Neural progenitor cell (in vitro differentiated cells): ENCODE data around the gene DYNC1LI1. TPM values are rescaled to one million over a fixed set of nuclear protein-coding genes. Genes with fewer than 3 reads are reported as not detected.

Experiments used
- DNase-seq: peaks from one replicate; pipeline ENCODE4 v3.0.0-alpha.2; 2016; ENCODE audit warnings: low spot score
- H2AFZ ChIP-seq: fragments of 200-600 bp; sonication (generic); replicated peaks from 2 replicates; pipeline ENCODE4 v1.6.1; 2016; ENCODE audit warnings: antibody characterized with exemption
- H3F3A ChIP-seq: fragments of 200-600 bp; sonication (generic); 2 replicates; pipeline ENCODE4 v1.6.1; 2016; ENCODE audit warnings: antibody characterized with exemption, low read depth
- H3K27ac ChIP-seq: fragments of 200-600 bp; sonication (generic); 2 replicates; pipeline ENCODE4 v1.5.1; 2016; ENCODE audit warnings: mild to moderate bottlenecking
- H3K27me3 ChIP-seq: fragments of 200-600 bp; sonication (generic); 2 replicates; pipeline ENCODE4 v1.6.1; 2016; ENCODE audit warnings: mild to moderate bottlenecking, moderate library complexity
- H3K36me3 ChIP-seq: fragments of 200-600 bp; sonication (generic); 2 replicates; pipeline ENCODE4 v1.5.1; 2016
- H3K4me1 ChIP-seq: fragments of 200-600 bp; sonication (generic); 2 replicates; pipeline ENCODE4 v1.6.1; 2016; ENCODE audit warnings: mixed run types
- H3K4me2 ChIP-seq: fragments of 200-600 bp; sonication (generic); 2 replicates; pipeline ENCODE4 v1.6.1; 2016
- H3K4me3 ChIP-seq: fragments of 200-600 bp; sonication (generic); 2 replicates; pipeline ENCODE4 v1.5.1; 2016
- H3K79me2 ChIP-seq: fragments of 200-600 bp; sonication (generic); 2 replicates; pipeline ENCODE4 v1.6.1; 2016; ENCODE audit warnings: low read depth
- H3K9ac ChIP-seq: fragments of 200-600 bp; sonication (generic); 2 replicates; pipeline ENCODE4 v1.6.1; 2016
- H3K9me3 ChIP-seq: fragments of 200-600 bp; sonication (generic); 2 replicates; pipeline ENCODE4 v1.5.1; 2016; ENCODE audit warnings: low read depth
- H4K20me1 ChIP-seq: fragments of 200-600 bp; sonication (generic); 2 replicates; pipeline ENCODE4 v1.6.1; 2016; ENCODE audit warnings: low read depth
- H3K27ac Mint-ChIP-seq: 3 replicates; pipeline ENCODE4 v1.8.0; 2021; ENCODE audit warnings: mixed read lengths
- H3K27me3 Mint-ChIP-seq: 2 replicates; pipeline ENCODE4 v1.8.0; 2022; ENCODE audit warnings: low read depth, mild to moderate bottlenecking, inconsistent platforms, moderate library complexity, mixed read lengths; ENCODE audit not compliant: insufficient read depth
- H3K36me3 Mint-ChIP-seq: 3 replicates; pipeline ENCODE4 v1.8.0; 2021; ENCODE audit warnings: mixed read lengths
- H3K4me1 Mint-ChIP-seq: 3 replicates; pipeline ENCODE4 v1.8.0; 2021; ENCODE audit warnings: mixed read lengths
- H3K4me3 Mint-ChIP-seq: 3 replicates; pipeline ENCODE4 v1.8.0; 2021; ENCODE audit warnings: mild to moderate bottlenecking, moderate library complexity, mixed read lengths
- H3K9me3 Mint-ChIP-seq: 3 replicates; pipeline ENCODE4 v1.8.0; 2020; ENCODE audit warnings: mixed read lengths
- CTCF ChIP-seq: fragments of 200-600 bp; sonication (generic); IDR thresholded peaks from 2 replicates; pipeline ENCODE4 v1.5.1; 2017; ENCODE audit warnings: antibody characterized with exemption, mild to moderate bottlenecking
- EZH2 ChIP-seq: fragments of 200-600 bp; sonication (generic); IDR thresholded peaks from 2 replicates; pipeline ENCODE4 v1.6.1; 2017; ENCODE audit warnings: antibody characterized with exemption, mild to moderate bottlenecking, moderate library complexity
- EZH2phosphoT487 ChIP-seq: fragments of 200-600 bp; sonication (generic); IDR thresholded peaks from 2 replicates; pipeline ENCODE4 v1.6.1; 2017; ENCODE audit warnings: antibody characterized with exemption
- total RNA-seq: library from RNA; depleted of rRNA; stranded (reverse); fragments of >200 nt; gene quantifications from 2 replicates; pipeline ENCODE4 v1.2.3, GENCODE V29; 2015; ENCODE audit warnings: low replicate concordance

The DYNC1LI1 gene
- total RNA-seq, 1 donor from 2014 or later, result 103 TPM

DNA sequence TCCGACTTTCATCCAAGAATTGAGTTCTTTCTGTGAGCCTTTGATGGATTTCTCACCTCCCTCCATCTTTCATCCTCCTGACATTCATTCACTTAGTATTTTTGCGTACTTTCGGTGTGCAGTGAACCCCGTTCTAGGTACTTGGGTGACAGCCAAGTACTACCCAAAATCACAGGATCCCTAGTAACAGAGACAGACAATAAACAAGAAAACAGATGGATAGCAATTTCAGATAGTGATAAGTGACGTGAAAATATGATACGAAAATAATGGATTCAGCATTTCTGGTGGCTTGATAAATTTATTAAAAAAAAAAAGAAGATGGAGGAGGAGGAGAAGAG, 67.7 kb downstream of the DYNC1LI1 start:
- H3K4me3 ChIP-seq, result peak overlapping the region; percentile 97
- no peak overlapping the region for H3K9ac ChIP-seq
- H3F3A ChIP-seq, result peaks cover 21% of the 10 kb centered on the region
- Mint-ChIP-seq H3K4me1 (peaks cover 11% of the 10 kb centered on the region), H3K27ac (peak overlapping the region; percentile 91), H3K4me3 (peak overlapping the region; percentile 99), H3K36me3 (peaks cover 2% of the 10 kb centered on the region), H3K27me3 (peaks cover 5% of the 10 kb centered on the region), H3K9me3 (no peaks in the 10 kb centered on the region)
- TF ChIP-seq EZH2phosphoT487 (no peak), CTCF (no peak), EZH2 (no peak)
- H3K9me3 ChIP-seq, result no peaks in the 10 kb centered on the region
- H3K79me2 ChIP-seq, result peaks cover 41% of the 10 kb centered on the region
- no peaks in the 10 kb centered on the region for H3K36me3 ChIP-seq
- H3K27me3 ChIP-seq, result no peaks in the 10 kb centered on the region
- no peak overlapping the region for H3K27ac ChIP-seq
- peak overlapping the region; percentile 77 for H3K4me2 ChIP-seq
- H3K4me1 ChIP-seq, result peaks cover 10% of the 10 kb centered on the region
- H2AFZ ChIP-seq, result peak overlapping the region; percentile 99
- no peak for DNase-seq
- H4K20me1 ChIP-seq, result peaks cover 26% of the 10 kb centered on the region

- peaks cover 11% of the 10 kb centered on the region for H3K4me1 Mint-ChIP-seq
- no peaks in the 10 kb centered on the region for H3K36me3 ChIP-seq
- H3K27me3 ChIP-seq, result no peaks in the 10 kb centered on the region
- TF ChIP-seq EZH2 (no peak), CTCF (no peak), EZH2phosphoT487 (peak; percentile 44)
- peak within 1 kb of the TSS; percentile 80 for H3K9ac ChIP-seq
- no peaks in the 10 kb centered on the region for H3K9me3 Mint-ChIP-seq
- peaks cover 5% of the 10 kb centered on the region for H3K27me3 Mint-ChIP-seq
- peak within 1 kb of the TSS; percentile 88 for H3K27ac ChIP-seq
- peaks cover 47% of the 10 kb centered on the region for H3K79me2 ChIP-seq
- H3K4me3 ChIP-seq, result peak within 1 kb of the TSS; percentile 97
- peaks cover 10% of the 10 kb centered on the region for H3K4me1 ChIP-seq
- H2AFZ ChIP-seq, result peak within 1 kb of the TSS; percentile 99
- H3K4me3 Mint-ChIP-seq, result peak within 1 kb of the TSS; percentile 99
- H4K20me1 ChIP-seq, result peaks cover 26% of the 10 kb centered on the region
- peak; percentile 91 for DNase-seq
- peaks cover 2% of the 10 kb centered on the region for H3K36me3 Mint-ChIP-seq
- peaks cover 21% of the 10 kb centered on the region for H3F3A ChIP-seq
- peak within 1 kb of the TSS; percentile 91 for H3K27ac Mint-ChIP-seq
- peak within 1 kb of the TSS; percentile 77 for H3K4me2 ChIP-seq
- H3K9me3 ChIP-seq, result no peaks in the 10 kb centered on the region
These were observed 68.3 kb downstream of the DYNC1LI1 start, which contains the start of gene CMTM6 for GRCh38 chr3:32502118-32502945. TSS of gene CMTM6 (minus strand) at chr3:32502852. CDS start at chr3:32502745, 107 bp downstream.

DNA sequence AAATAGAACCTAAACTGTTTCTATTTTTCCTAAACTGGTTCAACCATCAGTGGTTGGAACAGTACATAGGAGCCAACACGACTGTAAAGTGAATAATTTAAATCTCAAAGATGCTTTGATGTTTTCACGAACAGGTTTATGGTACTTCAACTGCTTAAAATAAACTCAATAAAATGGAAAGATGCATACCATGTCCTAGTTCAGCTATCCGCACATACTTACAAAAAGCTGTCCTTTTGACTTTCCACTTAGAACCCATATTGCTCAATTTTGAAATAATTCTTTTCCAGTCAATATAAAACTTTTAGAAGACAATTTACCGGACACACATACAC, 68.9 kb downstream of the DYNC1LI1 start:
- TF ChIP-seq CTCF (no peak), EZH2 (no peak), EZH2phosphoT487 (no peak)
- peak overlapping the region; percentile 99 for H2AFZ ChIP-seq
- no peak overlapping the region for H3K27ac ChIP-seq
- H3K36me3 ChIP-seq, result no peaks in the 10 kb centered on the region
- Mint-ChIP-seq H3K9me3 (peaks cover 1% of the 10 kb centered on the region), H3K4me3 (peak overlapping the region; percentile 99), H3K27me3 (peaks cover 5% of the 10 kb centered on the region), H3K36me3 (peaks cover 4% of the 10 kb centered on the region), H3K4me1 (peaks cover 11% of the 10 kb centered on the region), H3K27ac (peak overlapping the region; percentile 82)
- H3F3A ChIP-seq, result peaks cover 21% of the 10 kb centered on the region
- H3K9ac ChIP-seq, result peak overlapping the region; percentile 80
- H3K4me1 ChIP-seq, result peaks cover 10% of the 10 kb centered on the region
- peaks cover 48% of the 10 kb centered on the region for H3K79me2 ChIP-seq
- no peak for DNase-seq
- H3K9me3 ChIP-seq, result no peaks in the 10 kb centered on the region
- H3K27me3 ChIP-seq, result no peaks in the 10 kb centered on the region
- peak overlapping the region; percentile 97 for H3K4me3 ChIP-seq
- peaks cover 26% of the 10 kb centered on the region for H4K20me1 ChIP-seq
- peak overlapping the region; percentile 77 for H3K4me2 ChIP-seq
